ENCODE results near the gene NEU2. TPM values are rescaled to one million over a fixed set of nuclear protein-coding genes. Genes with fewer than 3 reads are reported as not detected.

Gene NEU2
- total RNA-seq, 1 experiment from 2014 or later, result not detected

- H3K4me1 ChIP-seq (ENCODE audit: insufficient read depth, low read length, poor library complexity, severe bottlenecking), result no peaks in the 10 kb centered on the region
- H3K27ac ChIP-seq (ENCODE audit: low read depth, low read length, poor library complexity, severe bottlenecking), result no peak overlapping the region
- no peaks in the 10 kb centered on the region for H3K36me3 ChIP-seq (ENCODE audit: insufficient read depth, low read length, poor library complexity, severe bottlenecking)
- intact Hi-C loops (cut with micrococcal nuclease; ENCODE audit: unreplicated experiment), result no loop called here
- DNase-seq (ENCODE audit: low spot score), result no peak
- ChIA-PET CTCF (no interaction called here), POLR2A (ENCODE audit: low non-redundant PET) (no interaction called here)
- H3K9me3 ChIP-seq (ENCODE audit: low read depth, low read length, poor library complexity, severe bottlenecking), result no peaks in the 10 kb centered on the region
- H3K27me3 ChIP-seq (replicated peaks; ENCODE audit: insufficient read depth, low read depth, low read length, poor library complexity), result no peaks in the 10 kb centered on the region
- BruUV-seq (replicated peaks), result no TSS peak
- no peak overlapping the region for H3K4me3 ChIP-seq (ENCODE audit: low read depth, low read length, poor library complexity, severe bottlenecking)
- TF ChIP-seq CTCF (conservative IDR thresholded peaks at IDR 0.05; ENCODE audit: low read depth, low read length) (no peak), EZH2 (IDR thresholded peaks at IDR 0.05; ENCODE audit: borderline replicate concordance, low read depth, low read length, poor library complexity, severe bottlenecking) (no peak)
Measured at GRCh38 chr2:232994446-232994845, 38.0 kb upstream of the NEU2 start.

DNA sequence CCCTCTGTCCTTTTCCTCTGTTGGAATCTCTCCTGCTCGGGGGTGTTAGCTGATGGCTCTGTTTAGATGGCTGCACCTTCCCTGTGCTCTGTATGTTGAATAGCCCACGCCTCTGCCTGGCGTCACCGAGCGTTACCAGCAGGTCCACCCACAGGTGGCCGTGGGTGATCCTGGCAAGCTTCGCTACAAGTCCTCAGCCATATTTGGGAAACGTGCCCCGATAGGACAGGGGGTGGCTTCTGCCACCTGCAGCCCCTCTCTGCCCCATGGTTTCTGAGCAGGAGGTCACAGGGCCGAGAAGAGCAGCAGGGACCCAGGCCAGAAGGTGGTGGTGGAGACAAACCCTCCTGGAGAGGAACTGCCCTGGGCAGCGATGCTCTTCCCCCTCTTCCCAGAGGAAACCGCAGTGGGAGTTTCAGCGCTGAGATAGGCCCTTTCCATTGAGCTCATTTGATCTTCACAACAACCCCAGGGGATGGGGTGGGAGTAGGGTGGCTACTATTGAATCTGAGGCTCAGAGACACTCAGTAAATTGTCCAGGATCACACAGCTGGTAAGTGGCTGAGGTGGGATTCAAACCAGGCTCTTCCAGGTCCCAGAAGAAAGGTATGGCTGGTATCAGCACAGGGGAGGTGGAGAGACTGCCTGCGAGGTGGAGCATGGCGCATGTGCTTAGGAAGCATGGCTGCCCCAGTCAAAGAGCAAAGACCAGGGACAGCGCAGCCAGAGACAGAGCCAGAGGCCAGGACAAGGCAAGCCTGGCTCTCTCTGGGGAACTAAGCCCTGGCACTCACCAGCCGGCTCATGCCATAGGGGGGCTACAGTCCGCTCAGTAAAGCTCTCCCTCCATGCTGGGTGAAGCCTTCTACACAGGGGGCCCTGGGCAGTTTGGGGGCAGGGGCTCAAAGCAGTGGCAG is 34.5 kb upstream of the NEU2 start:
- DNase-seq (ENCODE audit: low spot score), result no peak
- ChIA-PET CTCF (no interaction called here), POLR2A (ENCODE audit: low non-redundant PET) (no interaction called here)

GRCh38 chr2:232998666-232998985 is 33.8 kb upstream of the NEU2 start:
- ChIA-PET CTCF (no interaction called here), POLR2A (ENCODE audit: low non-redundant PET) (no interaction called here)
- H3K27me3 ChIP-seq (replicated peaks; ENCODE audit: insufficient read depth, low read depth, low read length, poor library complexity), result no peaks in the 10 kb centered on the region
- intact Hi-C loops (cut with micrococcal nuclease; ENCODE audit: unreplicated experiment), result no loop called here
- DNase-seq (ENCODE audit: low spot score), result no peak
- TF ChIP-seq CTCF (conservative IDR thresholded peaks at IDR 0.05; ENCODE audit: low read depth, low read length) (no peak), EZH2 (IDR thresholded peaks at IDR 0.05; ENCODE audit: borderline replicate concordance, low read depth, low read length, poor library complexity, severe bottlenecking) (no peak)
- no TSS peak for BruUV-seq (replicated peaks)
- H3K27ac ChIP-seq (ENCODE audit: low read depth, low read length, poor library complexity, severe bottlenecking), result no peak overlapping the region
- no peaks in the 10 kb centered on the region for H3K9me3 ChIP-seq (ENCODE audit: low read depth, low read length, poor library complexity, severe bottlenecking)
- H3K36me3 ChIP-seq (ENCODE audit: insufficient read depth, low read length, poor library complexity, severe bottlenecking), result no peaks in the 10 kb centered on the region
- no peaks in the 10 kb centered on the region for H3K4me1 ChIP-seq (ENCODE audit: insufficient read depth, low read length, poor library complexity, severe bottlenecking)
- no peak overlapping the region for H3K4me3 ChIP-seq (ENCODE audit: low read depth, low read length, poor library complexity, severe bottlenecking)

More for the DNA sequence above, 34.5 kb upstream of the NEU2 start:
- H3K4me3 ChIP-seq (ENCODE audit: low read depth, low read length, poor library complexity, severe bottlenecking), result no peak overlapping the region
- no peaks in the 10 kb centered on the region for H3K9me3 ChIP-seq (ENCODE audit: low read depth, low read length, poor library complexity, severe bottlenecking)
- BruUV-seq (replicated peaks), result no TSS peak
- no peak for TF ChIP-seq CTCF (conservative IDR thresholded peaks at IDR 0.05; ENCODE audit: low read depth, low read length)
- no peak for TF ChIP-seq EZH2 (IDR thresholded peaks at IDR 0.05; ENCODE audit: borderline replicate concordance, low read depth, low read length, poor library complexity, severe bottlenecking)
- H3K36me3 ChIP-seq (ENCODE audit: insufficient read depth, low read length, poor library complexity, severe bottlenecking), result no peaks in the 10 kb centered on the region
- intact Hi-C loops (cut with micrococcal nuclease; ENCODE audit: unreplicated experiment), result no loop called here
- no peaks in the 10 kb centered on the region for H3K27me3 ChIP-seq (replicated peaks; ENCODE audit: insufficient read depth, low read depth, low read length, poor library complexity)
- H3K27ac ChIP-seq (ENCODE audit: low read depth, low read length, poor library complexity, severe bottlenecking), result no peak overlapping the region
- no peaks in the 10 kb centered on the region for H3K4me1 ChIP-seq (ENCODE audit: insufficient read depth, low read length, poor library complexity, severe bottlenecking)
